ENCODE measurements around the gene GKN1. TPM values are rescaled to one million over a fixed set of nuclear protein-coding genes. Genes with fewer than 3 reads are reported as not detected.

Gene GKN1
- total RNA-seq, 1 experiment from 2014 or later, result not detected

DNA sequence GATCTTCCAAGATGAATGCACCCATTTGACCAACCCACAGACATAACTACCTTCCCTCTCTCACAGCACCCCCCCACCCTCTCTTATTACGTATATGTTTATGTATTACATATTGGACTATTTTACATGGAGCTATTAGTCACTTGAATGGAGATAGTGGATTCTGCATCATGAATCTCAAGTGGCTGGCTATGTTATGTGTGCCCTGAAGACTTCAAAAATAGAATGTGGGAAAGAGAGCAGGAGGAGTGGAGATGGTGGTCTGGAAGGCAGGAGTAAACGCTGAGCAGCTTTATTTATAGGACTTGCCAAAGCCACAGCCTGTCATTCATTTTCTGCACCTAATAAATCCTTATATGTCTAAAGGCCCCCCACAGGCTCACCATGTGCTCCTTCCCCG lies 43.4 kb downstream of the GKN1 start:
- no peak overlapping the region for H4K8ac ChIP-seq (replicated peaks; ENCODE audit: insufficient read length, low read depth, low read length)
- no peak overlapping the region for H2AFZ ChIP-seq (ENCODE audit: low read length)
- no peak overlapping the region for H2BK12ac ChIP-seq (ENCODE audit: insufficient read length, low read depth, low read length)
- H3K18ac ChIP-seq (ENCODE audit: insufficient read length, low read depth, low read length), result no peak overlapping the region
- H3K23ac ChIP-seq (ENCODE audit: insufficient read length, low read depth, low read length), result no peak overlapping the region
- no peak overlapping the region for H4K5ac ChIP-seq (ENCODE audit: insufficient read length, low read depth, low read length)
- H3K14ac ChIP-seq (ENCODE audit: insufficient read depth, low read length), result no peak overlapping the region
- H3T11ph ChIP-seq (ENCODE audit: low read length), result no peak overlapping the region
- H4K20me1 ChIP-seq (ENCODE audit: control insufficient read depth, insufficient read depth, insufficient read length), result no peaks in the 10 kb centered on the region
- no peak overlapping the region for H4K91ac ChIP-seq (ENCODE audit: insufficient read length, low read depth, low read length)
- no peak overlapping the region for H2BK5ac ChIP-seq (ENCODE audit: insufficient read length, low read length)
- H2BK15ac ChIP-seq (ENCODE audit: low read depth, low read length), result no peak overlapping the region
- WGBS (ENCODE audit: extremely low coverage, insufficient read length, low lambda C conversion rate), result no CpG with 5 or more reads among the region's 3 CpGs
- H3K27ac Mint-ChIP-seq, result peak overlapping the region in 1 of 3 experiments; percentile 65; a peak in 1 of 7 replicates
- no peak for DNase-seq
- TF ChIP-seq, protein P1, sequence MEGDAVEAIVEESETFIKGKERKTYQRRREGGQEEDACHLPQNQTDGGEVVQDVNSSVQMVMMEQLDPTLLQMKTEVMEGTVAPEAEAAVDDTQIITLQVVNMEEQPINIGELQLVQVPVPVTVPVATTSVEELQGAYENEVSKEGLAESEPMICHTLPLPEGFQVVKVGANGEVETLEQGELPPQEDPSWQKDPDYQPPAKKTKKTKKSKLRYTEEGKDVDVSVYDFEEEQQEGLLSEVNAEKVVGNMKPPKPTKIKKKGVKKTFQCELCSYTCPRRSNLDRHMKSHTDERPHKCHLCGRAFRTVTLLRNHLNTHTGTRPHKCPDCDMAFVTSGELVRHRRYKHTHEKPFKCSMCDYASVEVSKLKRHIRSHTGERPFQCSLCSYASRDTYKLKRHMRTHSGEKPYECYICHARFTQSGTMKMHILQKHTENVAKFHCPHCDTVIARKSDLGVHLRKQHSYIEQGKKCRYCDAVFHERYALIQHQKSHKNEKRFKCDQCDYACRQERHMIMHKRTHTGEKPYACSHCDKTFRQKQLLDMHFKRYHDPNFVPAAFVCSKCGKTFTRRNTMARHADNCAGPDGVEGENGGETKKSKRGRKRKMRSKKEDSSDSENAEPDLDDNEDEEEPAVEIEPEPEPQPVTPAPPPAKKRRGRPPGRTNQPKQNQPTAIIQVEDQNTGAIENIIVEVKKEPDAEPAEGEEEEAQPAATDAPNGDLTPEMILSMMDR (conservative IDR thresholded peaks at IDR 0.05), result no peak
- H3K27ac ChIP-seq (ENCODE audit: insufficient read length, low read depth, low read length), result no peak overlapping the region
- 0 out of 2 replicates have a peak, but pooled peaks cover 2% of the 10 kb centered on the region for H3K4me1 ChIP-seq (ENCODE audit: insufficient read depth, low read length)
- peaks cover 24 to 35% of the 10 kb centered on the region in 2 experiments for H3K4me1 Mint-ChIP-seq
- H3K4ac ChIP-seq (ENCODE audit: low read depth, low read length), result no peak overlapping the region
- no peak overlapping the region for H3K9ac ChIP-seq (ENCODE audit: extremely low read depth, insufficient read length, low read length)
- H3K79me2 ChIP-seq (ENCODE audit: insufficient read depth, low read length), result no peaks in the 10 kb centered on the region; the same call in 1 of the 2 replicates
- H2AK5ac ChIP-seq (ENCODE audit: insufficient read length, low read length), result no peak overlapping the region
- peaks cover under 1% of the 10 kb centered on the region for H3K27me3 Mint-ChIP-seq (ENCODE audit: low read depth)
- peaks cover 3% of the 10 kb centered on the region for H3K79me1 ChIP-seq (ENCODE audit: insufficient read depth, low read depth, low read length, poor library complexity, severe bottlenecking)
- H3K27me3 ChIP-seq (ENCODE audit: insufficient read depth, low read length), result no peaks in the 10 kb centered on the region
- no peak overlapping the region for H2BK120ac ChIP-seq (ENCODE audit: low read depth, low read length, poor library complexity, severe bottlenecking)
- no peak overlapping the region for H3K56ac ChIP-seq (ENCODE audit: insufficient read length, low read depth, low read length)
- H3K4me3 Mint-ChIP-seq, result no peak overlapping the region
- no peaks in the 10 kb centered on the region for H3K9me3 ChIP-seq (ENCODE audit: control insufficient read depth, low read depth, low read length)
- no peak overlapping the region for H2BK20ac ChIP-seq (ENCODE audit: low read depth, low read length, poor library complexity, severe bottlenecking)
- no peaks in the 10 kb centered on the region for H3K9me3 Mint-ChIP-seq
- H3K23me2 ChIP-seq (ENCODE audit: insufficient read length, low read depth, low read length, poor library complexity, severe bottlenecking), result peaks cover 8% of the 10 kb centered on the region
- H3K4me2 ChIP-seq (ENCODE audit: insufficient read depth, insufficient read length, low read length), result no peak overlapping the region
- 0 out of 7 replicates have a peak, but pooled peaks cover 0 to 2% (median 0%) of the 10 kb centered on the region in 3 experiments for H3K36me3 Mint-ChIP-seq (ENCODE audit: insufficient read depth in 1 of 3, low read depth in 3 of 3)
